ENCODE measurements around the gene ALDH1A1. TPM values are rescaled to one million over a fixed set of nuclear protein-coding genes. Genes with fewer than 3 reads are reported as not detected.

The ALDH1A1 gene
- total RNA-seq, 4 donors from 2014 or later: 66.4 to 97.5 (median 82.3) TPM

DNA sequence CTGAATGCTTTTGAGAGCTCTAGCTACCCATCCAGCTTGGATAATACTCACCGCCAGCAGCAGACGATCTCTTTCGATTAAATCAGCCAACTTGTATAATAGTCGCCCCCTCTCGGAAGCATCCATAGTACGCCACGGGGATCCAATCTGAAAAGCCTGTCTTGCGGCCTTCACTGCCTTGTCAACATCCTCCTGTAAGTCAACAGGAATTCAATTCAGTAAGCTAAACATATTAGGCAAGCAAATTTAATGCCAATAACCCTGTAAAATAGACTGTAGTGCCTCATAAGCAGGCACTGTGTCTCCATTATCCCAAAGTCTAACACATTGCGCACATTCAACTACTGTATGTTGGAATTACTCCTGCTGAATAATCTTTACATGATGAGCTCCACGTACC is 22.0 kb downstream of the ALDH1A1 start:
- no peaks in the 10 kb centered on the region for H3K27me3 ChIP-seq
- no peaks in the 10 kb centered on the region for H3K36me3 ChIP-seq
- WGBS: 92% methylated on average over 10 of the region's 10 CpGs
- H3K4me3 ChIP-seq: no peak overlapping the region
- H3K27ac ChIP-seq (replicated peaks in 1 of 4): no peak overlapping the region
- peaks cover 0 to 9% (median 6%) of the 10 kb centered on the region in 4 donors for H3K4me1 ChIP-seq
- no peak for DNase-seq (ENCODE audit: extremely low spot score)
- TF ChIP-seq POLR2A (IDR thresholded peaks at IDR 0.05; ENCODE audit: low read depth) (no peak), POLR2AphosphoS5 (IDR thresholded peaks at IDR 0.05) (no peak), EP300 (IDR thresholded peaks at IDR 0.05) (no peak)
- TF ChIP-seq, protein P1, sequence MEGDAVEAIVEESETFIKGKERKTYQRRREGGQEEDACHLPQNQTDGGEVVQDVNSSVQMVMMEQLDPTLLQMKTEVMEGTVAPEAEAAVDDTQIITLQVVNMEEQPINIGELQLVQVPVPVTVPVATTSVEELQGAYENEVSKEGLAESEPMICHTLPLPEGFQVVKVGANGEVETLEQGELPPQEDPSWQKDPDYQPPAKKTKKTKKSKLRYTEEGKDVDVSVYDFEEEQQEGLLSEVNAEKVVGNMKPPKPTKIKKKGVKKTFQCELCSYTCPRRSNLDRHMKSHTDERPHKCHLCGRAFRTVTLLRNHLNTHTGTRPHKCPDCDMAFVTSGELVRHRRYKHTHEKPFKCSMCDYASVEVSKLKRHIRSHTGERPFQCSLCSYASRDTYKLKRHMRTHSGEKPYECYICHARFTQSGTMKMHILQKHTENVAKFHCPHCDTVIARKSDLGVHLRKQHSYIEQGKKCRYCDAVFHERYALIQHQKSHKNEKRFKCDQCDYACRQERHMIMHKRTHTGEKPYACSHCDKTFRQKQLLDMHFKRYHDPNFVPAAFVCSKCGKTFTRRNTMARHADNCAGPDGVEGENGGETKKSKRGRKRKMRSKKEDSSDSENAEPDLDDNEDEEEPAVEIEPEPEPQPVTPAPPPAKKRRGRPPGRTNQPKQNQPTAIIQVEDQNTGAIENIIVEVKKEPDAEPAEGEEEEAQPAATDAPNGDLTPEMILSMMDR (IDR thresholded peaks at IDR 0.05): no peak
- H3K9me3 ChIP-seq: no peaks in the 10 kb centered on the region
- intact Hi-C loops (cut with DNase I): no loop called here

DNA sequence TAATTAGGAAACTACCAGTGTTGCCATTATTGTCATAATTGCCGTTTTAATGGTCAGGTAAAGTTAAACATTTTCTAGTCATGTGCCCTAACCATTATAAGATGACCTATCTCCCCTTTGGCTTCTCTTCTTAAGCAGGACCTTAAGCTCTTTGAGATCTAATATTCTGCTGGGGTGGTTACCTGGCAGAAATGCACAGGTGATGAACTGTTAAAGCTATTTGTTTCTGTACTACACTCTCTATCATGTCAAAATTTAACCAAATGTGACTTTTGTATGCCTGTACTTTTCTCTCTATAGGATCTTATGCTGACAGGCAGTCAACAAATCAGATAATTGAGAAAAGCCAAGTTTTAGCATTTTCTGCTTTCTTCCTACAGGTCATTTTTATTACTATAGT is 23.3 kb downstream of the ALDH1A1 start:
- DNase-seq (ENCODE audit: extremely low spot score): no peak
- TF ChIP-seq POLR2A (IDR thresholded peaks at IDR 0.05; ENCODE audit: low read depth) (no peak), EP300 (IDR thresholded peaks at IDR 0.05) (no peak), POLR2AphosphoS5 (IDR thresholded peaks at IDR 0.05) (no peak)
- TF ChIP-seq, protein P1 (IDR thresholded peaks at IDR 0.05): no peak
- intact Hi-C loops (cut with DNase I): no loop called here
- Histone ChIP-seq H3K27me3 (no peaks in the 10 kb centered on the region), H3K9me3 (no peaks in the 10 kb centered on the region), H3K36me3 (no peaks in the 10 kb centered on the region), H3K27ac (replicated peaks in 1 of 4) (no peak overlapping the region), H3K4me1 (peaks cover 0 to 14% (median 13%) of the 10 kb centered on the region in 4 donors), H3K4me3 (no peak overlapping the region)
- WGBS: 78% methylated on average over 1 of the region's 1 CpG

DNA sequence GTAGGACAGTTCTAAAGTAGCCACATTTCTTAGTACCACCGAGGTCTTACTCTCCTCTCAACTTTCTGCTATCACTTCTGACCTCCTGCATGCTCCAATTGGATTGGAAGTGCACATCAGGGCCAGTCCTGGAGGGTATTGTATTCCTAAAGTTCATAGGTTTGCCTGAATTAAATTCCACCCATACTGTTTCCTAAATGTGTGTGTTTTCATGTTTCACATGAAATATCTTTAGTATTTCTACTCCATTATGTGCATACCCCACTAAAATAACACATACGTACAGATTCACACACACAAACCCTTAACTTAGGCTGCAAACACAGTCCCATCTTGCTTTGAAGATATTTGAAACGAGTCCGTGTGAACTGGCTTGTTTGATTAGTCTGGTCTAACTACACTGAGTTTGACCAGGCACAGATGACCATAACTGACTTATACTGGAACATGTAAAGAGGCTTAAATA is 24.8 kb downstream of the ALDH1A1 start:
- intact Hi-C loops (cut with DNase I): no loop called here
- Histone ChIP-seq H3K4me1 (peaks cover 0 to 14% (median 13%) of the 10 kb centered on the region in 4 donors), H3K36me3 (no peaks in the 10 kb centered on the region), H3K4me3 (no peak overlapping the region), H3K9me3 (no peaks in the 10 kb centered on the region), H3K27me3 (no peaks in the 10 kb centered on the region), H3K27ac (replicated peaks in 1 of 4) (no peak overlapping the region)
- 87% methylated on average over 4 of the region's 4 CpGs for WGBS
- no peak for DNase-seq (ENCODE audit: extremely low spot score)
- TF ChIP-seq, protein P1 (IDR thresholded peaks at IDR 0.05): no peak
- TF ChIP-seq POLR2AphosphoS5 (IDR thresholded peaks at IDR 0.05) (no peak), POLR2A (IDR thresholded peaks at IDR 0.05; ENCODE audit: low read depth) (no peak), EP300 (IDR thresholded peaks at IDR 0.05) (no peak)

DNA sequence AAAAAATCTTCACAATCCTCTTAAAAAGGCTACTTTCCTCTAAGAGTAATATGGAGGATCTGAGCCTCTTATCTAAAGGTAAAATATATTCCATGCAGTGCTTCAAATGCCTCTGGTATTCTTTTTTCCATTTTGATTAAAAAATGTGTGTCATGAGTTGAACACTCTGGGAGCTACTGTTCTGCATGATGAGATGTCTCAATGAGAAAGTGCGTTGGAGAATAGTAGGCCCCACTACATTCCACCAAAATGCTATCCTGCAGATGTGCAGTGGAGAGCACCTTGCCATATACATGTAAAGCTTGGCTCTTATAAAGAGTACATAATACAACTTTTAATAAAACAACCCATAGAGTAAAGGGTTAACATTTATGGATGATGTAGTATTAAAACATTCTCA is 26.3 kb downstream of the ALDH1A1 start:
- Histone ChIP-seq H3K9me3 (no peaks in the 10 kb centered on the region), H3K4me3 (no peak overlapping the region), H3K27me3 (no peaks in the 10 kb centered on the region), H3K27ac (replicated peaks in 1 of 4) (no peak overlapping the region), H3K36me3 (no peaks in the 10 kb centered on the region), H3K4me1 (peaks cover 0 to 7% (median 5%) of the 10 kb centered on the region in 4 donors)
- TF ChIP-seq POLR2AphosphoS5 (IDR thresholded peaks at IDR 0.05) (no peak), POLR2A (IDR thresholded peaks at IDR 0.05; ENCODE audit: low read depth) (no peak), EP300 (IDR thresholded peaks at IDR 0.05) (no peak)
- TF ChIP-seq, protein P1 (IDR thresholded peaks at IDR 0.05): no peak
- 89% methylated on average over 1 of the region's 1 CpG for WGBS
- intact Hi-C loops (cut with DNase I): no loop called here
- no peak for DNase-seq (ENCODE audit: extremely low spot score)

DNA sequence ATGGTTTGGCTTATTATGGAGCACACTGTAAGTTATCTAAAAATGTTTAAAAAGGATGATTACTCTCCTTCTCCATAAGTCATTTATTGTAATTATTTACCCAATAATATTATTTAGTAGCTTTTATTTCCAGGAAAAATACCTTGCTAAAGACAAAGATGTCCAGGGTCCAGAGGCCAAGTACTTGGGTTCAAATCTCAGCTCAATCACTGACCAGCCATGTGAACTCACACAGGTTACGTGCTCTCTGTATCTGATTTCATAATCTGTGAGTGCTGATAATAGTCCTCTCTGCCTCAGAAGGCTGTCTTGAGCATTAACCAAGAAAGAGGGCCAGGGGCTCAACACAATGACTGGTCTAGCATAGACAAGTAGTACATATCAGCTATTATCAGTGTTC is 27.0 kb downstream of the ALDH1A1 start:
- no peak for DNase-seq (ENCODE audit: extremely low spot score)
- TF ChIP-seq EP300 (IDR thresholded peaks at IDR 0.05): no peak
- TF ChIP-seq POLR2AphosphoS5 (IDR thresholded peaks at IDR 0.05): no peak
- no peak for TF ChIP-seq POLR2A (IDR thresholded peaks at IDR 0.05; ENCODE audit: low read depth)
- TF ChIP-seq, protein P1 (IDR thresholded peaks at IDR 0.05): no peak
- Histone ChIP-seq H3K36me3 (no peaks in the 10 kb centered on the region), H3K27me3 (no peaks in the 10 kb centered on the region), H3K4me1 (peaks cover 0 to 7% (median 5%) of the 10 kb centered on the region in 4 donors), H3K4me3 (no peak overlapping the region), H3K9me3 (no peaks in the 10 kb centered on the region), H3K27ac (replicated peaks in 1 of 4) (no peak overlapping the region)
- WGBS: 64% methylated on average over 1 of the region's 1 CpG
- intact Hi-C loops (cut with DNase I): no loop called here
